Activated effector memory CD4-positive, alpha-beta T cell treated with anti-CD3 and anti-CD28 coated beads, Interleukin-2, amount 50 U/mL, for 16 hours (primary cell): Measurements from ENCODE around the gene CPA1.

ENCODE experiments used
- DNase-seq: peaks from one replicate; pipeline ENCODE4 v3.0.0-alpha.2; 2020

CPA1 gene

GRCh38 chr7:130379921-130380860, at the start of gene CPA1:
Gene CPA1, plus strand, starts transcription at chr7:130380494. Its CDS starts 27 bp downstream, at chr7:130380521.
- peak; percentile 57 for DNase-seq

GRCh38 chr7:130332259-130333053, 47.8 kb upstream of the CPA1 start:
- DNase-seq = no peak

- DNase-seq = no peak
Observed at GRCh38 chr7:130333832-130334231, 46.5 kb upstream of the CPA1 start.

- no peak for DNase-seq
Observed at GRCh38 chr7:130334274-130334673, 46.0 kb upstream of the CPA1 start.

- DNase-seq = no peak
Observed at GRCh38 chr7:130337410-130337971, 42.8 kb upstream of the CPA1 start.

- no peak for DNase-seq
Observed at GRCh38 chr7:130338233-130338632, 42.1 kb upstream of the CPA1 start.

- DNase-seq = no peak
Observed at GRCh38 chr7:130341882-130342281, 38.4 kb upstream of the CPA1 start.

GRCh38 chr7:130342701-130343380, 37.5 kb upstream of the CPA1 start:
- no peak for DNase-seq

GRCh38 chr7:130344271-130344866, 35.9 kb upstream of the CPA1 start, which contains the start of gene CPA5:
Gene CPA5, plus strand, starts transcription at chr7:130344816. Its CDS starts 1,670 bp downstream, at chr7:130346486.
- no peak for DNase-seq

GRCh38 chr7:130345136-130345535, 35.2 kb upstream of the CPA1 start:
- DNase-seq = no peak

- no peak for DNase-seq
Observed at GRCh38 chr7:130345725-130346124, 34.6 kb upstream of the CPA1 start.

GRCh38 chr7:130346177-130346905, 34.0 kb upstream of the CPA1 start:
- no peak for DNase-seq

- no peak for DNase-seq
Observed at GRCh38 chr7:130346941-130347340, 33.4 kb upstream of the CPA1 start.

- no peak for DNase-seq
Observed at GRCh38 chr7:130349911-130350782, 30.1 kb upstream of the CPA1 start.

GRCh38 chr7:130350945-130351790, 29.1 kb upstream of the CPA1 start:
- DNase-seq = no peak

GRCh38 chr7:130351791-130352090, 28.6 kb upstream of the CPA1 start:
- DNase-seq = no peak

- no peak for DNase-seq
Observed at GRCh38 chr7:130352194-130353074, 27.9 kb upstream of the CPA1 start.

- DNase-seq = no peak
Observed at GRCh38 chr7:130353196-130353595, 27.1 kb upstream of the CPA1 start.
